ENCODE results near the gene PRG3. TPM values are rescaled to one million over a fixed set of nuclear protein-coding genes. Genes with fewer than 3 reads are reported as not detected.

The PRG3 gene
- total and polyA plus RNA-seq, 9 of the 15 experiments (the other 6 are each of a cell fraction or from before 2014, with no cell fraction given), result 0.18 to 0.55 (median 0.38) TPM; not detected in 6

- Histone ChIP-seq H4K20me1 (replicated peaks; ENCODE audit: control insufficient read depth, insufficient read depth, low read length) (no peaks in the 10 kb centered on the region), H2AFZ (ENCODE audit: low read depth, low read length) (no peak overlapping the region), H3K27me3 (ENCODE audit: control insufficient read depth in 2 of 2, insufficient read depth in 2 of 2, low read length in 2 of 2) (no peaks in the 10 kb centered on the region), H3K79me2 (ENCODE audit: control insufficient read depth, insufficient read depth, low read length) (no peaks in the 10 kb centered on the region), H3K27ac (ENCODE audit: extremely low read depth, low read depth, low read length) (no peak overlapping the region), H3K9me1 (ENCODE audit: control insufficient read depth, insufficient read depth, low read length) (no peaks in the 10 kb centered on the region), H3K4me1 (replicated peaks in 1 of 2; ENCODE audit: control insufficient read depth in 2 of 2, insufficient read depth in 2 of 2, low read length in 2 of 2) (peaks cover 14 to 21% of the 10 kb centered on the region in 2 experiments), H3K36me3 (ENCODE audit: control insufficient read depth, insufficient read depth, low read length) (no peaks in the 10 kb centered on the region), H3K9me3 (replicated peaks; ENCODE audit: control insufficient read depth, insufficient read depth, low read depth, low read length) (no peaks in the 10 kb centered on the region), H3K4me3 (no peak overlapping the region), H3K4me2 (ENCODE audit: insufficient read depth, low read length) (no peak overlapping the region), H3K9ac (ENCODE audit: insufficient read depth in 1 of 2, low read depth in 2 of 2, low read length in 2 of 2) (no peak overlapping the region)
- WGBS (ENCODE audit: insufficient coverage, low coverage, missing lambda C conversion rate), result 47% methylated on average over 6 of the region's 8 CpGs
- FAIRE-seq (no peak), ATAC-seq (no peak), DNase-seq (ENCODE audit: extremely low read depth in 1 of 4, low spot score in 3 of 4) (no peak)
- TF ChIP-seq, protein P1, sequence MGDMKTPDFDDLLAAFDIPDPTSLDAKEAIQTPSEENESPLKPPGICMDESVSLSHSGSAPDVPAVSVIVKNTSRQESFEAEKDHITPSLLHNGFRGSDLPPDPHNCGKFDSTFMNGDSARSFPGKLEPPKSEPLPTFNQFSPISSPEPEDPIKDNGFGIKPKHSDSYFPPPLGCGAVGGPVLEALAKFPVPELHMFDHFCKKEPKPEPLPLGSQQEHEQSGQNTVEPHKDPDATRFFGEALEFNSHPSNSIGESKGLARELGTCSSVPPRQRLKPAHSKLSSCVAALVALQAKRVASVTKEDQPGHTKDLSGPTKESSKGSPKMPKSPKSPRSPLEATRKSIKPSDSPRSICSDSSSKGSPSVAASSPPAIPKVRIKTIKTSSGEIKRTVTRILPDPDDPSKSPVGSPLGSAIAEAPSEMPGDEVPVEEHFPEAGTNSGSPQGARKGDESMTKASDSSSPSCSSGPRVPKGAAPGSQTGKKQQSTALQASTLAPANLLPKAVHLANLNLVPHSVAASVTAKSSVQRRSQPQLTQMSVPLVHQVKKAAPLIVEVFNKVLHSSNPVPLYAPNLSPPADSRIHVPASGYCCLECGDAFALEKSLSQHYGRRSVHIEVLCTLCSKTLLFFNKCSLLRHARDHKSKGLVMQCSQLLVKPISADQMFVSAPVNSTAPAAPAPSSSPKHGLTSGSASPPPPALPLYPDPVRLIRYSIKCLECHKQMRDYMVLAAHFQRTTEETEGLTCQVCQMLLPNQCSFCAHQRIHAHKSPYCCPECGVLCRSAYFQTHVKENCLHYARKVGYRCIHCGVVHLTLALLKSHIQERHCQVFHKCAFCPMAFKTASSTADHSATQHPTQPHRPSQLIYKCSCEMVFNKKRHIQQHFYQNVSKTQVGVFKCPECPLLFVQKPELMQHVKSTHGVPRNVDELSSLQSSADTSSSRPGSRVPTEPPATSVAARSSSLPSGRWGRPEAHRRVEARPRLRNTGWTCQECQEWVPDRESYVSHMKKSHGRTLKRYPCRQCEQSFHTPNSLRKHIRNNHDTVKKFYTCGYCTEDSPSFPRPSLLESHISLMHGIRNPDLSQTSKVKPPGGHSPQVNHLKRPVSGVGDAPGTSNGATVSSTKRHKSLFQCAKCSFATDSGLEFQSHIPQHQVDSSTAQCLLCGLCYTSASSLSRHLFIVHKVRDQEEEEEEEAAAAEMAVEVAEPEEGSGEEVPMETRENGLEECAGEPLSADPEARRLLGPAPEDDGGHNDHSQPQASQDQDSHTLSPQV (IDR thresholded peaks at IDR 0.05), result no peak
- in situ Hi-C loops (cut with MboI), result no loop called here
- no TSS peak for BruUV-seq (replicated peaks)
- POLR2A ChIA-PET, result interaction anchor here (0.6 to 0.9 kb wide), 3 partner anchors 10 to 64 kb away, joined by 3 to 4 read pairs (median 4); no protein-coding TSS in a partner anchor
- intact Hi-C loops (cut with micrococcal nuclease), result no loop called here
- CTCF ChIA-PET (ENCODE audit: low intra/inter-chr PET ratio), result no interaction called here
These were observed 20.0 kb downstream of the PRG3 start for GRCh38 chr11:57360991-57361390.

Data from K562 (cell line).